Gastrocnemius medialis (tissue), 4 donors: ENCODE results near the gene NPAS3. TPM values are rescaled to one million over a fixed set of nuclear protein-coding genes. Genes with fewer than 3 reads are reported as not detected.

ENCODE experiments used
- ATAC-seq, 2 donors: fragments of 150-250 bp; one replicate each; pipeline ENCODE4 v1.9.1; 2016
- DNase-seq, 2 donors: peaks; one replicate each; pipeline ENCODE4 v3.0.0-alpha.2; 2019
- H3K27ac ChIP-seq, 4 donors: fragments of 200-600 bp; sonication (generic); 1 replicate in 1 of 4; 2 replicates in 3 of 4; pipeline ENCODE4 v1.5.1; 2016 to 2018; ENCODE audit warnings: mild to moderate bottlenecking in 2 of 4, moderate library complexity in 1 of 4
- H3K27me3 ChIP-seq, 3 donors: fragments of 200-600 bp; sonication (generic) in 2 of 3; 1 replicate in 1 of 3; 2 replicates in 2 of 3; pipeline versions ENCODE4 v1.5.1 to v1.6.0; 2016 to 2019; ENCODE audit warnings: mild to moderate bottlenecking in 1 of 3, moderate library complexity in 1 of 3
- H3K36me3 ChIP-seq, 2 donors: fragments of 200-600 bp; sonication (generic) in 1 of 2; one replicate each; pipeline ENCODE4 v1.5.1; 2017 to 2018
- H3K4me1 ChIP-seq, 2 donors: fragments of 200-600 bp; sonication (generic) in 1 of 2; one replicate each; pipeline ENCODE4 v1.5.1; 2016 to 2017; ENCODE audit warnings: mild to moderate bottlenecking in 2 of 2
- H3K4me3 ChIP-seq, 4 donors: fragments of 200-600 bp; sonication (generic) in 3 of 4; 1 replicate in 1 of 4; 2 replicates in 3 of 4; pipeline ENCODE4 v1.5.1; 2016 to 2019; ENCODE audit warnings: mild to moderate bottlenecking in 2 of 4
- H3K9me3 ChIP-seq, 3 donors: fragments of 200-600 bp; sonication (generic) in 2 of 3; 1 replicate in 1 of 3; 2 replicates in 2 of 3; pipeline ENCODE4 v1.5.1; 2016 to 2019
- POLR2A ChIP-seq, 2 donors: fragments of 450-650 bp; IDR thresholded peaks; one replicate each; pipeline ENCODE4 v1.6.1; 2017; ENCODE audit warnings: antibody characterized with exemption in 2 of 2, mild to moderate bottlenecking in 2 of 2, moderate library complexity in 2 of 2
- in situ Hi-C, 4 donors: fragments of 200-750 bp; cut with MboI; loops; one replicate each; pipeline versions ENCODE4 v1.15.0 to v1.8.0; 2017; ENCODE audit warnings: low sequenced_read_pairs in 4 of 4
- intact Hi-C: fragments of 100-400 bp; cut with DNase I; formaldehyde crosslinking; loops from one replicate; pipeline ENCODE4 v1.15.1; 2023; ENCODE audit warnings: low total_unique reads
- total RNA-seq, 4 donors: library from RNA; depleted of rRNA; stranded (reverse); fragments of >200 nt; gene quantifications; one replicate each; pipeline versions ENCODE4 v1.1.0 to v1.2.3, GENCODE V29; 2016
- TF ChIP-seq, protein P1 (sequence below), 5 experiments: fragments of 450-650 bp in 3 of 5; fragments of 200-600 bp in 2 of 5; sonication (generic) in 2 of 5; IDR thresholded peaks in 4 of 5; conservative IDR thresholded peaks in 1 of 5; 1 replicate in 4 of 5; 2 replicates in 1 of 5; pipeline ENCODE4 v1.5.1; 2016 to 2019; ENCODE audit warnings: antibody characterized with exemption in 5 of 5, mild to moderate bottlenecking in 3 of 5, moderate library complexity in 3 of 5

NPAS3 gene
- total RNA-seq, 4 donors from 2014 or later = 0.82 to 1.00 TPM; not detected in 2

DNA sequence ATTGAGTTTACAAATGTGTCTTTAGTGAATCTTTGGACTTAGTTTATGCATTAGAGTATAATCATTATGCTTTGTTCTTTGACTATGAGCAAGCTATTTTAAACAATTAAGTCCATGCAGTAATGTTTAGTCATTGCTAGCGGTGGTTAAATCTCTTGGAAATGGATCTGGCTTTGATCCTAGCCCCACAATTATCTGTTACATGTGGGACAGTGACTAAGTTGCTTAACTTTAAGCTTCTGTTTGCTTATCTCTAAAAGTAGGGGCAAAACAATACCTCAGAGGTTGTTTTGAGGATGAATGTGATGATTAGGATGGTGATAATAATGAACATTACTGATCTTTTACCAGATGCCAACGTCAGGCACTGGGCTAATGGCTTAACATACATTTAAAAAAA, 124.2 kb downstream of the NPAS3 start:
- intact Hi-C loops (no loop called here), in situ Hi-C loops (no loop called here)
- H3K36me3 ChIP-seq = no peaks in the 10 kb centered on the region
- no peaks in the 10 kb centered on the region for H3K9me3 ChIP-seq
- no peak overlapping the region for H3K27ac ChIP-seq
- H3K27me3 ChIP-seq = no peaks in the 10 kb centered on the region
- TF ChIP-seq, protein P1, sequence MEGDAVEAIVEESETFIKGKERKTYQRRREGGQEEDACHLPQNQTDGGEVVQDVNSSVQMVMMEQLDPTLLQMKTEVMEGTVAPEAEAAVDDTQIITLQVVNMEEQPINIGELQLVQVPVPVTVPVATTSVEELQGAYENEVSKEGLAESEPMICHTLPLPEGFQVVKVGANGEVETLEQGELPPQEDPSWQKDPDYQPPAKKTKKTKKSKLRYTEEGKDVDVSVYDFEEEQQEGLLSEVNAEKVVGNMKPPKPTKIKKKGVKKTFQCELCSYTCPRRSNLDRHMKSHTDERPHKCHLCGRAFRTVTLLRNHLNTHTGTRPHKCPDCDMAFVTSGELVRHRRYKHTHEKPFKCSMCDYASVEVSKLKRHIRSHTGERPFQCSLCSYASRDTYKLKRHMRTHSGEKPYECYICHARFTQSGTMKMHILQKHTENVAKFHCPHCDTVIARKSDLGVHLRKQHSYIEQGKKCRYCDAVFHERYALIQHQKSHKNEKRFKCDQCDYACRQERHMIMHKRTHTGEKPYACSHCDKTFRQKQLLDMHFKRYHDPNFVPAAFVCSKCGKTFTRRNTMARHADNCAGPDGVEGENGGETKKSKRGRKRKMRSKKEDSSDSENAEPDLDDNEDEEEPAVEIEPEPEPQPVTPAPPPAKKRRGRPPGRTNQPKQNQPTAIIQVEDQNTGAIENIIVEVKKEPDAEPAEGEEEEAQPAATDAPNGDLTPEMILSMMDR (IDR thresholded peaks at IDR 0.05 in 4 of 5, conservative IDR thresholded peaks at IDR 0.05 in 1 of 5) = no peak
- TF ChIP-seq POLR2A (IDR thresholded peaks at IDR 0.05) = no peak
- no peaks in the 10 kb centered on the region for H3K4me1 ChIP-seq
- ATAC-seq (no peak), DNase-seq (no peak)
- no peak overlapping the region for H3K4me3 ChIP-seq

DNA sequence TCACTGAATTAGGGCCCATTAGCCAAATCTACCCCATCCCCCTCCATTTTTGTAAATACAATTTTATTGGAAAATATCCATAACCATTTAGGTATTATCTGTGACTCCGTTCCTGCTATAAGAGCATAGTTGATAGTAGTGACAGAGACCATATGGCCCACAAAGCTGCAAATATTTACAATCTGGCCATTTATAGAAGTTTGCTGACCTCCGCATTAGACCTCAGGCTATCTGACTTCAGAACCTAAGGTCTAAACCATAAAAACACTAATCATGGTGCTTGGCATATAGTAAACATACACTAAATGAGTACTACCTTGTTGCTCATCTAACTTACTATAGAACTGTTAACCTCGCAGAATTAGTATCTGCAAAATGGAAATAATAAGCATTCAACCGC, 124.8 kb downstream of the NPAS3 start:
- in situ Hi-C loops = no loop called here
- intact Hi-C loops = no loop called here
- Histone ChIP-seq H3K27ac (no peak overlapping the region), H3K4me1 (no peaks in the 10 kb centered on the region), H3K27me3 (no peaks in the 10 kb centered on the region), H3K4me3 (no peak overlapping the region), H3K36me3 (no peaks in the 10 kb centered on the region), H3K9me3 (no peaks in the 10 kb centered on the region)
- TF ChIP-seq, protein P1 (IDR thresholded peaks at IDR 0.05 in 4 of 5, conservative IDR thresholded peaks at IDR 0.05 in 1 of 5) = no peak
- TF ChIP-seq POLR2A (IDR thresholded peaks at IDR 0.05) = no peak
- DNase-seq = no peak
- no peak for ATAC-seq

DNA sequence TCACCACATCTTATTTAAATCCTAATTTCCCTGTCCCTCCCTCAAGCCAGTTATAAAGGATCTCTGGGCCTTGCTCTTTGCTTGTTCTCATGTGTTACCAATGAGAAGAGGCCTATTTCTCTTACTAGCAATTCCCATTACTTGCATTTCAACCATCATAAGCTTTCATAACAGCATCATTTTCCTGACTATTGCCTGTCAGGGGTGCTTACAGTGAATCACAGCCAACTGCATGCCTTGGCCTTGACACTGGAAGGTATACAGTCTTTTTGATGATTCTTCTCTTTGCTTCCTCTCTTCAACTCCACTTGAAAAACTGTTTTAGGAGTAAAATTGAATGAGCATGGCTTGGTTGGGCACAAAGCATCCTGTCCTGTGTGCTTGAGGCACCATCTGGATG, 127.0 kb downstream of the NPAS3 start:
- in situ Hi-C loops (no loop called here), intact Hi-C loops (no loop called here)
- Histone ChIP-seq H3K4me3 (no peak overlapping the region), H3K27ac (no peak overlapping the region), H3K9me3 (no peaks in the 10 kb centered on the region), H3K4me1 (no peaks in the 10 kb centered on the region), H3K36me3 (no peaks in the 10 kb centered on the region), H3K27me3 (no peaks in the 10 kb centered on the region)
- DNase-seq (no peak), ATAC-seq (no peak)
- TF ChIP-seq, protein P1 (IDR thresholded peaks at IDR 0.05 in 4 of 5, conservative IDR thresholded peaks at IDR 0.05 in 1 of 5) = no peak
- no peak for TF ChIP-seq POLR2A (IDR thresholded peaks at IDR 0.05)

DNA sequence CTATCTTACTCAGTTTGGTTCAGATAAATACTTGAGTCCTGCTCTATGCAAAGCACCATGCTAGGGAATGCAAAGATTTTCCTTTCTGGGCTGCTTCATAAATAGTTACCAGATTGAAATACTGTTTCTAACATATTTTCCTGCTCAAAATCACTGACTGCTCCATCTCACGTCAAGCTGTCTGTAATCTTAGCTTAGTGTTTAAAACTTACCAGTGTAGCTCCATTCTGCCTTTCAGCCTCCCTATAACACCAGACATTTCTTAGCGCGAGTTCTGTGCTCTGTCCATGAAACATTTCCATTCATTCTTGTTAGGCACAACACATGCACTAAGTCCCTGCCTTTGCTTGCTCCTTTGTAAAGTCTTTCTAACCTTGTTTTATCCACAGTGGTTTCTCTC, 129.4 kb downstream of the NPAS3 start:
- TF ChIP-seq POLR2A (IDR thresholded peaks at IDR 0.05) = no peak
- TF ChIP-seq, protein P1 (IDR thresholded peaks at IDR 0.05 in 4 of 5, conservative IDR thresholded peaks at IDR 0.05 in 1 of 5) = no peak
- H3K27ac ChIP-seq = no peak overlapping the region
- H3K4me3 ChIP-seq = no peak overlapping the region
- no peaks in the 10 kb centered on the region for H3K4me1 ChIP-seq
- DNase-seq = no peak
- in situ Hi-C loops (no loop called here), intact Hi-C loops (no loop called here)
- H3K36me3 ChIP-seq = no peaks in the 10 kb centered on the region
- no peaks in the 10 kb centered on the region for H3K9me3 ChIP-seq
- no peaks in the 10 kb centered on the region for H3K27me3 ChIP-seq
- no peak for ATAC-seq

DNA sequence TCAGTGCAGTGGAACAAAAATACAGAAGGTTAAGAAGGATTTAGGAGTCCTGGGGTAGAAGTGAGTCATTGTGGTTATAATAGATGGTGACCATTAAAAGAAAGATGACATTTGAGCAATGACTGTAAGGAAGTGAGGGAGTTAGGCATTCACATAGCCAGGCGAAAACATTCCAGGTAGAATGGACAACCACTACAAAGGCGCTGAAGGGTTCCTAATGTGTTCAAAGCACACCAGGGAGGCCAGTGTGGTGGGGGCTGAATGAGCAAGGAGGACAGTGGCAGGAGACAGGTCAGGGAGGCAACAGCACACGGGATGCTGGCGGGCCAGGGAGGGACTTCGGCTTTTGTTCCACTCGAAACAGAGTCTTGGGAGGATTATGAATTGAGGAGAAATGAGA, 129.9 kb downstream of the NPAS3 start:
- Histone ChIP-seq H3K27ac (no peak overlapping the region), H3K36me3 (no peaks in the 10 kb centered on the region), H3K9me3 (no peaks in the 10 kb centered on the region), H3K27me3 (no peaks in the 10 kb centered on the region), H3K4me1 (no peaks in the 10 kb centered on the region), H3K4me3 (no peak overlapping the region)
- no peak for TF ChIP-seq POLR2A (IDR thresholded peaks at IDR 0.05)
- TF ChIP-seq, protein P1 (IDR thresholded peaks at IDR 0.05 in 4 of 5, conservative IDR thresholded peaks at IDR 0.05 in 1 of 5) = no peak
- DNase-seq = no peak
- in situ Hi-C loops (no loop called here), intact Hi-C loops (no loop called here)
- no peak for ATAC-seq
